RWPE2 (cell line): ENCODE measurements around the gene MTMR11.
"Not testable (repeated sequence)": the region's sequence is repeated elsewhere in the genome, so short reads cannot be mapped to it uniquely, and the experiment has no call there.

Source experiments
- ATAC-seq: fragments of 200-7000 bp; cut with Tn5 transposase; 3 replicates; pipeline ENCODE4 v1.9.1; 2021; ENCODE audit warnings: low read depth
- DNase-seq: peaks from one replicate; pipeline ENCODE4 v3.0.0-alpha.2; 2020; ENCODE audit warnings: low spot score
- H3K27ac ChIP-seq: fragments of 450-650 bp; 2 replicates; pipeline ENCODE4 v1.5.1; 2017; ENCODE audit warnings: mild to moderate bottlenecking; ENCODE audit not compliant: poor library complexity, severe bottlenecking
- H3K27me3 ChIP-seq: fragments of 250-450 bp; sonication (Bioruptor Pico); 2 replicates; pipeline ENCODE4 v1.5.1; 2021; ENCODE audit warnings: mild to moderate bottlenecking, moderate library complexity; ENCODE audit not compliant: insufficient read depth, poor library complexity, severe bottlenecking
- H3K36me3 ChIP-seq: fragments of 250-450 bp; sonication (Bioruptor Pico); 2 replicates; pipeline ENCODE4 v1.5.1; 2020; ENCODE audit warnings: low read depth, mild to moderate bottlenecking, moderate library complexity
- H3K4me1 ChIP-seq: fragments of 250-450 bp; sonication (Bioruptor Pico); 2 replicates; pipeline ENCODE4 v1.5.1; 2021; ENCODE audit warnings: mild to moderate bottlenecking, moderate library complexity; ENCODE audit not compliant: insufficient read depth, poor library complexity, severe bottlenecking
- H3K4me3 ChIP-seq: fragments of 250-450 bp; sonication (Bioruptor Pico); 2 replicates; pipeline ENCODE4 v1.5.1; 2021; ENCODE audit warnings: mild to moderate bottlenecking, moderate library complexity; ENCODE audit not compliant: severe bottlenecking
- H3K9me3 ChIP-seq: fragments of 250-450 bp; sonication (Bioruptor Pico); 2 replicates; pipeline ENCODE4 v1.5.1; 2021; ENCODE audit warnings: mild to moderate bottlenecking, moderate library complexity; ENCODE audit not compliant: severe bottlenecking
- CTCF ChIP-seq: fragments of 450-650 bp; IDR thresholded peaks from one replicate; pipeline ENCODE4 v1.5.1; 2017; ENCODE audit warnings: mild to moderate bottlenecking, moderate library complexity; ENCODE audit not compliant: poor library complexity, severe bottlenecking

MTMR11 gene

GRCh38 chr1:149886396-149887195, 50.1 kb downstream of the MTMR11 start:
- peak; percentile 62 for ATAC-seq
- Histone ChIP-seq H3K27me3 (no peaks in the 10 kb centered on the region), H3K36me3 (no peaks in the 10 kb centered on the region), H3K9me3 (no peaks in the 10 kb centered on the region), H3K27ac (peak overlapping the region; percentile 85), H3K4me3 (peak overlapping the region; percentile 49), H3K4me1 (peaks cover 14% of the 10 kb centered on the region)
- no peak for TF ChIP-seq CTCF
- peak; percentile 87 for DNase-seq

- not testable (repeated sequence) for H3K36me3 ChIP-seq, H3K27me3 ChIP-seq, ATAC-seq, DNase-seq, H3K9me3 ChIP-seq
- Histone ChIP-seq H3K27ac (peak overlapping the region; percentile 85), H3K4me1 (peaks cover 14% of the 10 kb centered on the region), H3K4me3 (peak overlapping the region; percentile 49)
Observed at GRCh38 chr1:149886121-149886395, 50.6 kb downstream of the MTMR11 start.

DNA sequence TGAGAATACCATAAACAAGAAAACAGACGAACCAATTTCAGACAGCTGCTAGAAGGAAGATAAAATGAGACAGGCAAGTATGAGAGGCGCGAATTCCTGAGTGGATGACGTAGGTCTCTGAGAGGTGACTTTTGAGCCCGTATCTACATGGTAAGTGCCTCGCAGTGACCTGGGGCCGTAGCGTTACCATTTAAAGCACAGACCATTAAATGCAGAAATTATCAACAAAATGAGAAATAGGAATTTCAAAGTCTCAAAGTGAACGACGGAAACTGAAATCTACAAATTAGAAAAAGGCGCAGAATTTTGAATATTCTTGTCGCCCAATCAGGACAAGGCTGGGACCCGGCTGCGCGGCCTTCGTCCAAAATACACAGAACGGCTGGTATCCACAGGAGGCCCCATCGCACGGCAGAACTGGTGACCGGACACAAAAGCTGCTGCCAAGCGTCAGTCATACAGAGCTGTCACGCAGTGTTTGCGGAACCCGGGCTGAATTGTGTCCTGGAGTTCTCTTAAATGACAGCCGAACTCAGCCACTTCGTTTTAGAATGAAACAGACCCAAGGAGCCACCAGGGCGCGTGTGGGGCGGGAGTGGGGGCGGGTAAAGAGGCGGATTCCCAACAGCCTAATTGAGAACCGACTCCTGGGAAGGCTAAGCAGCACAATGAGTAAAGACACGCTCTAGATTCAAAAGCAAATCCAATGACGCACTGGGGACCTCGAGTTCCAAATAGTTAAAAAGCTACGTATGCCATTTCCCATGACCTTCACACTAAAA, 51.1 kb downstream of the MTMR11 start:
- no peaks in the 10 kb centered on the region for H3K36me3 ChIP-seq
- peak; percentile 32 for ATAC-seq
- no peak for TF ChIP-seq CTCF
- DNase-seq, result peak; percentile 82
- peaks cover 14% of the 10 kb centered on the region for H3K4me1 ChIP-seq
- H3K27ac ChIP-seq, result peak overlapping the region; percentile 85
- H3K9me3 ChIP-seq, result no peaks in the 10 kb centered on the region
- peak overlapping the region; percentile 49 for H3K4me3 ChIP-seq
- H3K27me3 ChIP-seq, result no peaks in the 10 kb centered on the region

GRCh38 chr1:149884433-149885338, 52.0 kb downstream of the MTMR11 start:
- no peaks in the 10 kb centered on the region for H3K36me3 ChIP-seq
- ATAC-seq (no peak), DNase-seq (no peak)
- peak overlapping the region; percentile 49 for H3K4me3 ChIP-seq
- peak overlapping the region; percentile 85 for H3K27ac ChIP-seq
- H3K27me3 ChIP-seq, result no peaks in the 10 kb centered on the region
- H3K4me1 ChIP-seq, result peaks cover 14% of the 10 kb centered on the region
- no peaks in the 10 kb centered on the region for H3K9me3 ChIP-seq
- TF ChIP-seq CTCF, result no peak

- H3K9me3 ChIP-seq, result no peaks in the 10 kb centered on the region
Observed at GRCh38 chr1:149883598-149884247, 53.0 kb downstream of the MTMR11 start.

More at GRCh38 chr1:149883598-149884247, 53.0 kb downstream of the MTMR11 start:
- TF ChIP-seq CTCF, result no peak
- H3K27ac ChIP-seq, result peak overlapping the region; percentile 85
- H3K27me3 ChIP-seq, result no peaks in the 10 kb centered on the region
- H3K4me3 ChIP-seq, result no peak overlapping the region
- ATAC-seq (no peak), DNase-seq (no peak)
- no peaks in the 10 kb centered on the region for H3K36me3 ChIP-seq
- H3K4me1 ChIP-seq, result peaks cover 10% of the 10 kb centered on the region
